Smooth muscle cell (in vitro differentiated cells): Measurements from ENCODE around the gene CDC42BPA. TPM values are rescaled to one million over a fixed set of nuclear protein-coding genes. Genes with fewer than 3 reads are reported as not detected.

Experiments
- DNase-seq: peaks from one replicate; lab custom pipeline; 2025; ENCODE audit not compliant: unreplicated experiment; lab: John Stamatoyannopoulos, UW
- H2AFZ ChIP-seq: fragments of 200-600 bp; sonication (generic); 2 replicates; pipeline ENCODE4 v1.6.0; 2016; ENCODE audit warnings: antibody characterized with exemption, low read depth, mild to moderate bottlenecking
- H3F3A ChIP-seq: fragments of 200-600 bp; sonication (generic); 2 replicates; pipeline ENCODE4 v1.6.0; 2017; ENCODE audit warnings: antibody characterized with exemption, low read depth
- H3K27ac ChIP-seq: fragments of 200-600 bp; sonication (generic); 2 replicates; pipeline ENCODE4 v1.5.1; 2016; ENCODE audit warnings: low read depth, mild to moderate bottlenecking
- H3K27me3 ChIP-seq: fragments of 200-600 bp; sonication (generic); 2 replicates; pipeline ENCODE4 v1.6.1; 2016; ENCODE audit warnings: low read depth, mild to moderate bottlenecking
- H3K36me3 ChIP-seq: fragments of 200-600 bp; sonication (generic); 2 replicates; pipeline ENCODE4 v1.5.1; 2016; ENCODE audit warnings: low read depth
- H3K4me1 ChIP-seq: fragments of 200-600 bp; sonication (generic); 2 replicates; pipeline ENCODE4 v1.5.1; 2016; ENCODE audit warnings: low read depth
- H3K4me2 ChIP-seq: fragments of 200-600 bp; sonication (generic); 2 replicates; pipeline ENCODE4 v1.6.0; 2016; ENCODE audit warnings: mild to moderate bottlenecking
- H3K4me3 ChIP-seq: fragments of 200-600 bp; sonication (generic); 2 replicates; pipeline ENCODE4 v1.5.1; 2016; ENCODE audit warnings: mild to moderate bottlenecking
- H3K79me2 ChIP-seq: fragments of 200-600 bp; sonication (generic); 2 replicates; pipeline ENCODE4 v1.6.0; 2016; ENCODE audit warnings: low read depth, mild to moderate bottlenecking
- H3K9ac ChIP-seq: fragments of 200-600 bp; sonication (generic); 2 replicates; pipeline ENCODE4 v1.6.0; 2016; ENCODE audit warnings: low read depth
- H3K9me3 ChIP-seq: fragments of 200-600 bp; sonication (generic); replicated peaks from 2 replicates; pipeline ENCODE4 v1.5.1; 2016; ENCODE audit warnings: low read depth
- H4K20me1 ChIP-seq: fragments of 200-600 bp; sonication (generic); 2 replicates; pipeline ENCODE4 v1.6.0; 2016; ENCODE audit warnings: low read depth
- CTCF ChIP-seq: fragments of 200-600 bp; sonication (generic); IDR thresholded peaks from 2 replicates; pipeline ENCODE4 v1.5.1; 2017; ENCODE audit warnings: borderline replicate concordance, mild to moderate bottlenecking, antibody characterized with exemption; ENCODE audit not compliant: insufficient read depth, poor library complexity, severe bottlenecking
- WGBS: methylation state at CpG from one replicate; pipeline ENCODE4 v1.1.7; 2016; ENCODE audit warnings: low lambda C conversion rate; 5-methylcytosine and 5-hydroxymethylcytosine counted together
- polyA plus RNA-seq: library from polyadenylated mRNA; unstranded; fragments of >200 nt; fragmentation: Nextera tagmentation; extraction: Ambion mirVana; gene quantifications from 2 replicates; pipeline ENCODE4 v1.2.1, GENCODE V29; 2016
- total RNA-seq: library from RNA; depleted of rRNA; stranded (reverse); fragments of >200 nt; gene quantifications from 2 replicates; pipeline ENCODE4 v1.2.3, GENCODE V29; 2014

The CDC42BPA gene
- total and polyA plus RNA-seq, 2 experiments from 2014 or later = 14.8 to 34.9 TPM

- no peak for DNase-seq
- H3K36me3 ChIP-seq = no peaks in the 10 kb centered on the region
- H3K4me3 ChIP-seq = no peak overlapping the region
- H4K20me1 ChIP-seq = peaks cover 59% of the 10 kb centered on the region
- H3K4me2 ChIP-seq = no peak overlapping the region
- no peaks in the 10 kb centered on the region for H3K4me1 ChIP-seq
- no peak overlapping the region for H3K9ac ChIP-seq
- no peak overlapping the region for H3K27ac ChIP-seq
- H3K79me2 ChIP-seq = peaks cover 87% of the 10 kb centered on the region
- H2AFZ ChIP-seq = no peak overlapping the region
- no peaks in the 10 kb centered on the region for H3K27me3 ChIP-seq
- 87% methylated on average over 6 of the region's 6 CpGs for WGBS
- no peaks in the 10 kb centered on the region for H3K9me3 ChIP-seq
- H3F3A ChIP-seq = no peaks in the 10 kb centered on the region
- no peak for TF ChIP-seq CTCF
These were observed 12.2 kb downstream of the CDC42BPA start for GRCh38 chr1:227305894-227306626.

- Histone ChIP-seq H3K4me1 (peaks cover 3% of the 10 kb centered on the region), H3K9me3 (no peaks in the 10 kb centered on the region), H3K36me3 (no peaks in the 10 kb centered on the region), H3F3A (no peaks in the 10 kb centered on the region), H3K27ac (no peak overlapping the region), H2AFZ (no peak overlapping the region), H3K4me3 (no peak overlapping the region), H3K27me3 (no peaks in the 10 kb centered on the region), H3K79me2 (peaks cover 86% of the 10 kb centered on the region), H3K9ac (no peak overlapping the region), H4K20me1 (peaks cover 51% of the 10 kb centered on the region), H3K4me2 (no peak overlapping the region)
- no peak for TF ChIP-seq CTCF
- DNase-seq = no peak
These were observed 13.6 kb downstream of the CDC42BPA start for GRCh38 chr1:227304665-227305064.

GRCh38 chr1:227303662-227304061 lies 14.6 kb downstream of the CDC42BPA start:
- Histone ChIP-seq H3F3A (peaks cover 5% of the 10 kb centered on the region), H4K20me1 (peaks cover 45% of the 10 kb centered on the region), H3K4me1 (peaks cover 13% of the 10 kb centered on the region), H3K27me3 (no peaks in the 10 kb centered on the region), H3K9me3 (no peaks in the 10 kb centered on the region), H3K27ac (no peak overlapping the region), H3K79me2 (peaks cover 84% of the 10 kb centered on the region), H3K4me3 (no peak overlapping the region), H2AFZ (no peak overlapping the region), H3K36me3 (no peaks in the 10 kb centered on the region), H3K4me2 (no peak overlapping the region), H3K9ac (no peak overlapping the region)
- DNase-seq = no peak
- no peak for TF ChIP-seq CTCF

- Histone ChIP-seq H2AFZ (no peak overlapping the region), H3K27ac (no peak overlapping the region), H3K36me3 (no peaks in the 10 kb centered on the region), H3F3A (peaks cover 9% of the 10 kb centered on the region), H4K20me1 (peaks cover 43% of the 10 kb centered on the region), H3K4me1 (peaks cover 17% of the 10 kb centered on the region), H3K27me3 (no peaks in the 10 kb centered on the region), H3K79me2 (peaks cover 84% of the 10 kb centered on the region), H3K9me3 (no peaks in the 10 kb centered on the region), H3K9ac (no peak overlapping the region), H3K4me2 (no peak overlapping the region), H3K4me3 (no peak overlapping the region)
- DNase-seq = no peak
- WGBS = 98% methylated on average over 7 of the region's 7 CpGs
- no peak for TF ChIP-seq CTCF
These were observed 17.6 kb downstream of the CDC42BPA start for GRCh38 chr1:227300682-227301081.
